Measurements from ENCODE around the gene LBP. TPM values are rescaled to one million over a fixed set of nuclear protein-coding genes. Genes with fewer than 3 reads are reported as not detected.
"Not testable (repeated sequence)": the region's sequence is repeated elsewhere in the genome, so short reads cannot be mapped to it uniquely, and the experiment has no call there.

LBP gene
- total RNA-seq, 1 experiment from 2014 or later: 0.15 TPM

- DNase-seq (ENCODE audit: low read depth, low spot score): no peak
These were observed 47.0 kb downstream of the LBP start for GRCh38 chr20:38393259-38393658.

GRCh38 chr20:38395165-38395564 is 48.9 kb downstream of the LBP start:
- no peak for TF ChIP-seq CTCF (IDR thresholded peaks at IDR 0.05)
- no peak for TF ChIP-seq SIN3A (IDR thresholded peaks at IDR 0.05; ENCODE audit: borderline replicate concordance, insufficient read depth, low read depth, low read length)
- TF ChIP-seq TCF7L2 (IDR thresholded peaks at IDR 0.05; ENCODE audit: low read depth, low read length): no peak
- no peak for TF ChIP-seq REST (IDR thresholded peaks at IDR 0.05; ENCODE audit: insufficient read depth in 1 of 2, low read depth in 2 of 2, low read length in 1 of 2)
- TF ChIP-seq POLR2AphosphoS5 (IDR thresholded peaks at IDR 0.05; ENCODE audit: low read depth, low read length): no peak
- H3K27ac ChIP-seq (ENCODE audit: low read length): no peak overlapping the region
- no peaks in the 10 kb centered on the region for H3K36me3 ChIP-seq (ENCODE audit: control insufficient read depth, insufficient read depth, low read length)
- no TSS peak for BruUV-seq (replicated peaks)
- no peak for DNase-seq (ENCODE audit: low read depth, low spot score)
- H3K4me3 ChIP-seq (ENCODE audit: low read depth in 2 of 2, low read length in 2 of 2): no peak overlapping the region
- no peak for ATAC-seq
- intact Hi-C loops (cut with micrococcal nuclease; ENCODE audit: unreplicated experiment) (no loop called here), in situ Hi-C loops (cut with HindIII; ENCODE audit: low pct_unique_long_range_greater_than_20kb, low sequenced_read_pairs) (no loop called here)
- CTCF ChIA-PET: no interaction called here
- no peaks in the 10 kb centered on the region for H3K9me3 ChIP-seq (ENCODE audit: control insufficient read depth, insufficient read depth, low read depth, low read length)
- POLR2A ChIA-PET: no interaction called here
- H3K4me1 ChIP-seq (ENCODE audit: control insufficient read depth, insufficient read depth, low read length): no peaks in the 10 kb centered on the region
- H3K27me3 ChIP-seq (ENCODE audit: control insufficient read depth, insufficient read depth, low read length): peaks cover 2% of the 10 kb centered on the region

More at GRCh38 chr20:38393259-38393658, 47.0 kb downstream of the LBP start:
- Histone ChIP-seq H3K9me3 (ENCODE audit: control insufficient read depth, insufficient read depth, low read depth, low read length) (no peaks in the 10 kb centered on the region), H3K27ac (ENCODE audit: low read length) (no peak overlapping the region), H3K4me1 (ENCODE audit: control insufficient read depth, insufficient read depth, low read length) (no peaks in the 10 kb centered on the region), H3K4me3 (ENCODE audit: low read depth in 2 of 2, low read length in 2 of 2) (no peak overlapping the region), H3K27me3 (ENCODE audit: control insufficient read depth, insufficient read depth, low read length) (peaks cover 2% of the 10 kb centered on the region), H3K36me3 (ENCODE audit: control insufficient read depth, insufficient read depth, low read length) (no peaks in the 10 kb centered on the region)
- ChIA-PET CTCF (no interaction called here), POLR2A (no interaction called here)
- in situ Hi-C loops (cut with HindIII; ENCODE audit: low pct_unique_long_range_greater_than_20kb, low sequenced_read_pairs) (no loop called here), intact Hi-C loops (cut with micrococcal nuclease; ENCODE audit: unreplicated experiment) (no loop called here)
- no peak for ATAC-seq
- BruUV-seq (replicated peaks): no TSS peak
- no peak for TF ChIP-seq REST (IDR thresholded peaks at IDR 0.05; ENCODE audit: insufficient read depth in 1 of 2, low read depth in 2 of 2, low read length in 1 of 2)
- no peak for TF ChIP-seq SIN3A (IDR thresholded peaks at IDR 0.05; ENCODE audit: borderline replicate concordance, insufficient read depth, low read depth, low read length)
- no peak for TF ChIP-seq CTCF (IDR thresholded peaks at IDR 0.05)
- TF ChIP-seq TCF7L2 (IDR thresholded peaks at IDR 0.05; ENCODE audit: low read depth, low read length): no peak
- no peak for TF ChIP-seq POLR2AphosphoS5 (IDR thresholded peaks at IDR 0.05; ENCODE audit: low read depth, low read length)

GRCh38 chr20:38395751-38396395 is 49.6 kb downstream of the LBP start:
- H3K27ac ChIP-seq (ENCODE audit: low read length); H3K36me3 ChIP-seq (ENCODE audit: control insufficient read depth, insufficient read depth, low read length); BruUV-seq (replicated peaks); H3K4me1 ChIP-seq (ENCODE audit: control insufficient read depth, insufficient read depth, low read length); CTCF ChIA-PET; in situ Hi-C loops (cut with HindIII; ENCODE audit: low pct_unique_long_range_greater_than_20kb, low sequenced_read_pairs); H3K9me3 ChIP-seq (ENCODE audit: control insufficient read depth, insufficient read depth, low read depth, low read length); DNase-seq (ENCODE audit: low read depth, low spot score); ATAC-seq; H3K4me3 ChIP-seq (ENCODE audit: low read depth in 2 of 2, low read length in 2 of 2); intact Hi-C loops (cut with micrococcal nuclease; ENCODE audit: unreplicated experiment); H3K27me3 ChIP-seq (ENCODE audit: control insufficient read depth, insufficient read depth, low read length): not testable (repeated sequence)
- POLR2A ChIA-PET: interaction anchor here (0.7 kb wide), 1 partner anchor 32 kb away, joined by 4 read pairs; no protein-coding TSS in a partner anchor
